HepG2 (cell line): ENCODE data around the gene RHOT2. TPM values are rescaled to one million over a fixed set of nuclear protein-coding genes. Genes with fewer than 3 reads are reported as not detected.

Experiments used
- ATAC-seq: fragments of 200-7000 bp; cut with Tn5 transposase; 3 replicates; pipeline ENCODE4 v1.9.1; 2020; ENCODE audit warnings: mild to moderate bottlenecking, moderate library complexity
- BruUV-seq: library from RNA; stranded (reverse); fragments of 400-500 nt; replicated peaks from 2 replicates; lab custom pipeline; 2021; lab: Mats Ljungman, UMichigan
- CTCF ChIA-PET: fragments of 300-600 bp; formaldehyde crosslinking; extraction: SDS; loops from one replicate; lab custom pipeline; 2021; ENCODE audit warnings: low total read pairs, inconsistent platforms, low intra/inter-chr PET ratio; lab: Yijun Ruan, JAX
- POLR2A ChIA-PET: fragments of 350-600 bp; sonication (Branson Sonifier 250); formaldehyde crosslinking; loops from one replicate; lab custom pipeline; 2020; ENCODE audit warnings: antibody characterized with exemption, inconsistent platforms; lab: Yijun Ruan, JAX
- DNase-seq: peaks from one replicate; pipeline ENCODE4 v3.0.0-alpha.2; 2015; ENCODE audit warnings: low spot score
- FAIRE-seq: peaks from 3 replicates; lab custom pipeline; 2011; peaks lifted over from hg19 to GRCh38; lab: Jason Lieb, UNC
- H2AFZ ChIP-seq: one replicate; pipeline ENCODE4 v1.6.1; 2011; ENCODE audit warnings: low read length, inconsistent platforms
- H3K27ac ChIP-seq: fragments of 300-600 bp; 3 replicates; pipeline ENCODE4 v1.8.0; 2011; ENCODE audit warnings: mixed run types, mild to moderate bottlenecking, mixed read lengths, low read length, inconsistent platforms; ENCODE audit not compliant: insufficient read depth; ENCODE audit errors: extremely low read length
- H3K27me3 ChIP-seq, 2 experiments: fragments of 200-600 bp in 1 of 2; 2 replicates in 1 of 2; 3 replicates in 1 of 2; pipeline versions ENCODE4 v1.6.0 to v1.8.0; 2011; ENCODE audit warnings: low read length in 2 of 2, mild to moderate bottlenecking in 2 of 2, moderate library complexity in 2 of 2, inconsistent platforms in 1 of 2; ENCODE audit not compliant: insufficient read depth in 2 of 2, control insufficient read depth in 1 of 2
- H3K36me3 ChIP-seq, 2 experiments: fragments of 200-600 bp in 1 of 2; replicated peaks in 1 of 2; 2 replicates in 1 of 2; 3 replicates in 1 of 2; pipeline versions ENCODE4 v1.5.1 to v1.8.0; 2011; ENCODE audit warnings: low read length in 2 of 2, inconsistent platforms in 1 of 2; ENCODE audit not compliant: insufficient read depth in 2 of 2, control insufficient read depth in 1 of 2
- H3K4me1 ChIP-seq: 2 replicates; pipeline ENCODE4 v1.5.1; 2012; ENCODE audit warnings: low read length, inconsistent platforms; ENCODE audit not compliant: insufficient read depth
- H3K4me2 ChIP-seq: 2 replicates; pipeline ENCODE4 v1.6.0; 2011; ENCODE audit warnings: low read depth, low read length, inconsistent platforms
- H3K4me3 ChIP-seq, 3 experiments: fragments of 200-600 bp in 1 of 3; sonication (generic), shearing (Covaris generic) in 1 of 3; replicated peaks in 1 of 3; 2 replicates each; pipeline ENCODE4 v1.5.1; 2011 to 2016; ENCODE audit warnings: low read length in 3 of 3, inconsistent platforms in 2 of 3, low read depth in 2 of 3, mild to moderate bottlenecking in 2 of 3, control low read depth in 1 of 3, mixed read lengths in 1 of 3; ENCODE audit not compliant: insufficient read depth in 1 of 3
- H3K79me2 ChIP-seq: one replicate; pipeline ENCODE4 v1.6.1; 2011; ENCODE audit warnings: low read length, inconsistent platforms; ENCODE audit not compliant: insufficient read depth
- H3K9ac ChIP-seq: 2 replicates; pipeline ENCODE4 v1.6.0; 2011; ENCODE audit warnings: mild to moderate bottlenecking, low read depth, low read length, inconsistent platforms; ENCODE audit not compliant: insufficient read depth
- H3K9me3 ChIP-seq: 2 replicates; pipeline ENCODE4 v1.5.1; 2012; ENCODE audit warnings: mild to moderate bottlenecking, low read length
- H4K20me1 ChIP-seq: 2 replicates; pipeline ENCODE4 v1.6.0; 2011; ENCODE audit warnings: inconsistent platforms, mild to moderate bottlenecking, low read length, moderate library complexity; ENCODE audit not compliant: insufficient read depth
- AGO2 ChIP-seq: fragments of 200-400 bp; formaldehyde crosslinking; optimal IDR thresholded peaks from 2 replicates; pipeline ENCODE3; 2017; ENCODE audit warnings: mild to moderate bottlenecking, low read depth, low read length, moderate library complexity
- AKAP8 ChIP-seq: sonication (generic); formaldehyde crosslinking; IDR thresholded peaks from 2 replicates; pipeline ENCODE4 v1.5.1; 2020; ENCODE audit warnings: mild to moderate bottlenecking, missing genetic modification reagents
- ARHGAP35 ChIP-seq: sonication (generic); formaldehyde crosslinking; IDR thresholded peaks from 2 replicates; pipeline ENCODE4 v1.9.0; 2022; ENCODE audit warnings: mild to moderate bottlenecking, inconsistent platforms, moderate library complexity, missing genetic modification reagents, borderline replicate concordance
- ASH2L ChIP-seq: fragments of 300-600, 200-600 bp; sonication (generic); IDR thresholded peaks from 2 replicates; pipeline ENCODE4 v1.7.0; 2017; ENCODE audit warnings: low read depth, mild to moderate bottlenecking, moderate library complexity, mixed read lengths, low read length; ENCODE audit not compliant: insufficient read length
- SMARCE1 ChIP-seq: fragments of 450-650 bp; IDR thresholded peaks from 2 replicates; pipeline ENCODE4 v1.6.1; 2017; ENCODE audit warnings: borderline replicate concordance
- YEATS2 ChIP-seq: sonication (generic); formaldehyde crosslinking; IDR thresholded peaks from 2 replicates; pipeline ENCODE4 v1.4.0; 2020; ENCODE audit warnings: missing genetic modification reagents, borderline replicate concordance
- ZBTB21 ChIP-seq: sonication (generic); formaldehyde crosslinking; IDR thresholded peaks from 2 replicates; pipeline ENCODE4 v1.4.0; 2020; ENCODE audit warnings: missing genetic modification reagents
- ZFY ChIP-seq: sonication (generic); formaldehyde crosslinking; IDR thresholded peaks from 2 replicates; pipeline ENCODE4 v1.4.0; 2020; ENCODE audit warnings: missing genetic modification reagents
- ZNF292 ChIP-seq: sonication (generic); formaldehyde crosslinking; IDR thresholded peaks from 2 replicates; pipeline ENCODE4 v1.8.1; 2022; ENCODE audit warnings: mild to moderate bottlenecking, low read depth, missing genetic modification reagents, borderline replicate concordance
- ZNF724P ChIP-seq: sonication (generic); formaldehyde crosslinking; IDR thresholded peaks from 2 replicates; pipeline ENCODE4 v1.8.0; 2022; ENCODE audit warnings: missing genetic modification reagents, borderline replicate concordance
- ZSCAN21 ChIP-seq: sonication (generic); formaldehyde crosslinking; IDR thresholded peaks from 2 replicates; pipeline ENCODE4 v1.8.0; 2022; ENCODE audit warnings: mild to moderate bottlenecking, missing genetic modification reagents, moderate library complexity, borderline replicate concordance
- WGBS: methylation state at CpG from one replicate; pipeline ENCODE4 v1.1.6; 2017; ENCODE audit warnings: low lambda C conversion rate; 5-methylcytosine and 5-hydroxymethylcytosine counted together
- in situ Hi-C: cut with HindIII; loops from 2 replicates; pipeline ENCODE4 v1.10.0; 2017; ENCODE audit warnings: low pct_unique_long_range_greater_than_20kb; ENCODE audit not compliant: extremely low pct_ligation_motif_present
- intact Hi-C: fragments of 100-400 bp; cut with micrococcal nuclease; formaldehyde crosslinking; loops from one replicate; pipeline ENCODE4 v1.10.0; 2022; ENCODE audit not compliant: unreplicated experiment
- polyA plus RNA-seq, 8 experiments: library from polyadenylated mRNA; depleted of rRNA in 3 of 8; stranded (reverse) in 7 of 8; unstranded in 1 of 8; fragments of >200 nt; fragmentation: Illumina TruSeq in 4 of 8; extraction: Trizol in 4 of 8; gene quantifications; 2 replicates each; pipeline versions ENCODE4 v1.2.1 to v1.2.3, GENCODE V29; 2011 to 2016; ENCODE audit warnings: low read depth in 4 of 8, missing spikeins in 1 of 8, mixed read lengths in 1 of 8; ENCODE audit not compliant: insufficient read depth in 1 of 8
- total RNA-seq, 5 experiments: library from RNA; depleted of rRNA; stranded (reverse); fragments of >200 nt; fragmentation: Illumina TruSeq; extraction: Trizol; gene quantifications; 2 replicates each; pipeline ENCODE4 v1.2.3, GENCODE V29; 2016; ENCODE audit warnings: low read depth in 1 of 5
- TF ChIP-seq, protein P1 (sequence below): sonication (generic); formaldehyde crosslinking; IDR thresholded peaks from 2 replicates; pipeline ENCODE4 v1.5.0; 2020; ENCODE audit warnings: missing genetic modification reagents
- TF ChIP-seq, protein P2 (sequence below): sonication (generic); formaldehyde crosslinking; IDR thresholded peaks from 2 replicates; pipeline ENCODE4 v1.4.0; 2020; ENCODE audit warnings: missing genetic modification reagents
- TF ChIP-seq, protein P3 (sequence below): sonication (generic); formaldehyde crosslinking; IDR thresholded peaks from 2 replicates; pipeline ENCODE4 v1.4.0; 2020; ENCODE audit warnings: missing genetic modification reagents
- TF ChIP-seq, protein P4 (sequence below): sonication (generic); formaldehyde crosslinking; IDR thresholded peaks from 2 replicates; pipeline ENCODE4 v1.4.0; 2020; ENCODE audit warnings: missing genetic modification reagents
- TF ChIP-seq, protein P5 (sequence below): sonication (generic); formaldehyde crosslinking; IDR thresholded peaks from 2 replicates; pipeline ENCODE4 v1.9.0; 2021; ENCODE audit warnings: missing genetic modification reagents, borderline replicate concordance

Gene RHOT2
- total and polyA plus RNA-seq, 2 of the 13 experiments (the other 11 are each of a cell fraction or from before 2014, with no cell fraction given): 63.6 to 76.9 TPM

DNA sequence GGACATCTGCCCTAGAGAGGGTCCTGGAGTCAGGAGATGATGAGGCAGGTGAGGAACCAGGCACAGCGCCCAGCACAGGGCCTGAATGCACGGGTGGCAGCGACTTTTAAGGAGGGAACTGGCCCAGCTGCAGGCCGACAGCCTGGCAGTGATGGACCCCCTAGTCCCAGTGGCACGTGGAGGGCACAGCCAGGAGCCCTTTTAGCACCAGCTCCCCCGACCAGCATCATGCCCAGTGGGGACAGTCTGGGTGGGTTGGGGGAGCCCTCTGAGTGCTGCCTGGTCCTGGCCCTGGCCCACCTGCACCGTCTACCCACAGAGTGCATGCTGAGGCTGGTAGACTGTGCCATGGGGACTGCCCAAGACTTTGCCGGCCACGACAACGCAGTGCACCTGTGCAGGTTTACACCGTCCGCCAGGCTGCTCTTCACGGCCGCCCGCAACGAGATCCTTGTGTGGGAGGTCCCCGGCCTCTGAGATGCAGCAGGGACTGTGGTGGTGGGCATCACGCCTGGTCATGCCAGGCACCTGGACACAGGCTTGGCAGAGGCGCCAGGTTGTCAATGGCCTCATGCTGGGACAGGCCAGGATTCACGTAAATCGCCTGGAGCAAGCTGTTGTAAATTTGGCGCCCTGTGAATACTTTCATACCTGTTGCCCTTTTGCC, 686 bp upstream of the RHOT2 start:
- CTCF ChIA-PET: interaction anchor here (1.0 to 1.4 kb wide), 3 partner anchors 8 to 19 kb away, joined by 3 to 4 read pairs (median 4); partner anchors contain the start of gene STUB1
- FAIRE-seq (no peak), ATAC-seq (no peak), DNase-seq (no peak)
- Histone ChIP-seq H3K27ac (peak overlapping the region; percentile 58), H3K4me2 (peak overlapping the region; percentile 92), H3K79me2 (peaks cover 17% of the 10 kb centered on the region), H3K9ac (peak overlapping the region; percentile 59), H3K9me3 (no peaks in the 10 kb centered on the region), H3K36me3 (peaks cover 10 to 27% of the 10 kb centered on the region in 2 experiments; a peak in 4 of 5 replicates), H2AFZ (peak overlapping the region; percentile 83), H4K20me1 (no peaks in the 10 kb centered on the region), H3K4me1 (peaks cover 18% of the 10 kb centered on the region), H3K27me3 (no peaks in the 10 kb centered on the region), H3K4me3 (peak overlapping the region in 1 of 3 experiments; percentile 87; a peak in 1 of 6 replicates)
- no TSS peak for BruUV-seq
- 93% methylated on average over 13 of the region's 22 CpGs for WGBS
- intact Hi-C loops (no loop called here), in situ Hi-C loops (no loop called here)
- POLR2A ChIA-PET: interaction anchor here (0.7 to 2.0 kb wide), 9 partner anchors 9 to 31 kb away, joined by 3 to 8 read pairs (median 5); partner anchors contain the start of genes METTL26, RHBDL1, STUB1 and WDR24
- TF ChIP-seq, protein P1, sequence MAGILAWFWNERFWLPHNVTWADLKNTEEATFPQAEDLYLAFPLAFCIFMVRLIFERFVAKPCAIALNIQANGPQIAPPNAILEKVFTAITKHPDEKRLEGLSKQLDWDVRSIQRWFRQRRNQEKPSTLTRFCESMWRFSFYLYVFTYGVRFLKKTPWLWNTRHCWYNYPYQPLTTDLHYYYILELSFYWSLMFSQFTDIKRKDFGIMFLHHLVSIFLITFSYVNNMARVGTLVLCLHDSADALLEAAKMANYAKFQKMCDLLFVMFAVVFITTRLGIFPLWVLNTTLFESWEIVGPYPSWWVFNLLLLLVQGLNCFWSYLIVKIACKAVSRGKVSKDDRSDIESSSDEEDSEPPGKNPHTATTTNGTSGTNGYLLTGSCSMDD (CRISPR knock-in tag): no peak
- TF ChIP-seq, protein P2, sequence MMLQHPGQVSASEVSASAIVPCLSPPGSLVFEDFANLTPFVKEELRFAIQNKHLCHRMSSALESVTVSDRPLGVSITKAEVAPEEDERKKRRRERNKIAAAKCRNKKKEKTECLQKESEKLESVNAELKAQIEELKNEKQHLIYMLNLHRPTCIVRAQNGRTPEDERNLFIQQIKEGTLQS (CRISPR knock-in tag): no peak
- no peak for TF ChIP-seq ARHGAP35 (CRISPR knock-in tag)
- no peak for TF ChIP-seq ZFY (CRISPR knock-in tag)
- TF ChIP-seq, protein P3, sequence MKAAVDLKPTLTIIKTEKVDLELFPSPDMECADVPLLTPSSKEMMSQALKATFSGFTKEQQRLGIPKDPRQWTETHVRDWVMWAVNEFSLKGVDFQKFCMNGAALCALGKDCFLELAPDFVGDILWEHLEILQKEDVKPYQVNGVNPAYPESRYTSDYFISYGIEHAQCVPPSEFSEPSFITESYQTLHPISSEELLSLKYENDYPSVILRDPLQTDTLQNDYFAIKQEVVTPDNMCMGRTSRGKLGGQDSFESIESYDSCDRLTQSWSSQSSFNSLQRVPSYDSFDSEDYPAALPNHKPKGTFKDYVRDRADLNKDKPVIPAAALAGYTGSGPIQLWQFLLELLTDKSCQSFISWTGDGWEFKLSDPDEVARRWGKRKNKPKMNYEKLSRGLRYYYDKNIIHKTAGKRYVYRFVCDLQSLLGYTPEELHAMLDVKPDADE (CRISPR knock-in tag): 0 out of 2 replicates have a peak, but pooled peaks have one; percentile 8
- no peak for TF ChIP-seq ZSCAN21 (CRISPR knock-in tag)
- no peak for TF ChIP-seq AKAP8 (CRISPR knock-in tag)
- no peak for TF ChIP-seq SMARCE1
- no peak for TF ChIP-seq ASH2L
- TF ChIP-seq, protein P4, sequence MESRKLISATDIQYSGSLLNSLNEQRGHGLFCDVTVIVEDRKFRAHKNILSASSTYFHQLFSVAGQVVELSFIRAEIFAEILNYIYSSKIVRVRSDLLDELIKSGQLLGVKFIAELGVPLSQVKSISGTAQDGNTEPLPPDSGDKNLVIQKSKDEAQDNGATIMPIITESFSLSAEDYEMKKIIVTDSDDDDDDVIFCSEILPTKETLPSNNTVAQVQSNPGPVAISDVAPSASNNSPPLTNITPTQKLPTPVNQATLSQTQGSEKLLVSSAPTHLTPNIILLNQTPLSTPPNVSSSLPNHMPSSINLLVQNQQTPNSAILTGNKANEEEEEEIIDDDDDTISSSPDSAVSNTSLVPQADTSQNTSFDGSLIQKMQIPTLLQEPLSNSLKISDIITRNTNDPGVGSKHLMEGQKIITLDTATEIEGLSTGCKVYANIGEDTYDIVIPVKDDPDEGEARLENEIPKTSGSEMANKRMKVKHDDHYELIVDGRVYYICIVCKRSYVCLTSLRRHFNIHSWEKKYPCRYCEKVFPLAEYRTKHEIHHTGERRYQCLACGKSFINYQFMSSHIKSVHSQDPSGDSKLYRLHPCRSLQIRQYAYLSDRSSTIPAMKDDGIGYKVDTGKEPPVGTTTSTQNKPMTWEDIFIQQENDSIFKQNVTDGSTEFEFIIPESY: peak; percentile 11; the same call in 1 of the 2 replicates
- TF ChIP-seq, protein P5, sequence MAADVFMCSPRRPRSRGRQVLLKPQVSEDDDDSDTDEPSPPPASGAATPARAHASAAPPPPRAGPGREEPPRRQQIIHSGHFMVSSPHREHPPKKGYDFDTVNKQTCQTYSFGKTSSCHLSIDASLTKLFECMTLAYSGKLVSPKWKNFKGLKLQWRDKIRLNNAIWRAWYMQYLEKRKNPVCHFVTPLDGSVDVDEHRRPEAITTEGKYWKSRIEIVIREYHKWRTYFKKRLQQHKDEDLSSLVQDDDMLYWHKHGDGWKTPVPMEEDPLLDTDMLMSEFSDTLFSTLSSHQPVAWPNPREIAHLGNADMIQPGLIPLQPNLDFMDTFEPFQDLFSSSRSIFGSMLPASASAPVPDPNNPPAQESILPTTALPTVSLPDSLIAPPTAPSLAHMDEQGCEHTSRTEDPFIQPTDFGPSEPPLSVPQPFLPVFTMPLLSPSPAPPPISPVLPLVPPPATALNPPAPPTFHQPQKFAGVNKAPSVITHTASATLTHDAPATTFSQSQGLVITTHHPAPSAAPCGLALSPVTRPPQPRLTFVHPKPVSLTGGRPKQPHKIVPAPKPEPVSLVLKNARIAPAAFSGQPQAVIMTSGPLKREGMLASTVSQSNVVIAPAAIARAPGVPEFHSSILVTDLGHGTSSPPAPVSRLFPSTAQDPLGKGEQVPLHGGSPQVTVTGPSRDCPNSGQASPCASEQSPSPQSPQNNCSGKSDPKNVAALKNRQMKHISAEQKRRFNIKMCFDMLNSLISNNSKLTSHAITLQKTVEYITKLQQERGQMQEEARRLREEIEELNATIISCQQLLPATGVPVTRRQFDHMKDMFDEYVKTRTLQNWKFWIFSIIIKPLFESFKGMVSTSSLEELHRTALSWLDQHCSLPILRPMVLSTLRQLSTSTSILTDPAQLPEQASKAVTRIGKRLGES (CRISPR knock-in tag): no peak
- peak; percentile 18 for TF ChIP-seq ZNF724P (CRISPR knock-in tag)
- TF ChIP-seq ZNF292 (CRISPR knock-in tag): no peak
- TF ChIP-seq AGO2: peak; percentile 1
- TF ChIP-seq YEATS2 (CRISPR knock-in tag): no peak
- no peak for TF ChIP-seq ZBTB21 (CRISPR knock-in tag)
